Right ventricle myocardium inferior (tissue), 1 donor: ENCODE data around the gene MAMDC4. TPM values are rescaled to one million over a fixed set of nuclear protein-coding genes. Genes with fewer than 3 reads are reported as not detected.
"Not testable (repeated sequence)": the region's sequence is repeated elsewhere in the genome, so short reads cannot be mapped to it uniquely, and the experiment has no call there.

Experiments used
- ATAC-seq: fragments of 200-7000 bp; cut with Tn5 transposase; one replicate; pipeline ENCODE4 v1.9.1; 2020; ENCODE audit warnings: mild to moderate bottlenecking, moderate library complexity
- DNase-seq: peaks from one replicate; pipeline ENCODE4 v3.0.0; 2021; ENCODE audit errors: missing footprints
- intact Hi-C: fragments of 100-400 bp; cut with DNase I; formaldehyde crosslinking; loops from one replicate; pipeline ENCODE4 v1.11.0; 2022
- long read RNA-seq: library from polyadenylated mRNA; unstranded; transcript quantifications from one replicate; pipeline ENCODE4 v2.0.0, GENCODE V29; 2021
- total RNA-seq: library from RNA; stranded (reverse); fragmentation: NEBNext Ultra II Directional; extraction: Animal tissue kit (Norgen Biotek cat#: 25700); gene quantifications from one replicate; pipeline ENCODE4 v1.2.1, GENCODE V29; 2021
- donor health status: DM: no; HTN: yes; CAD: no; lungs with severe emphysema.

MAMDC4 gene
- total RNA-seq: 12.8 TPM
- long read RNA-seq, partial matches to known transcripts: 4 of 11 reads
- long read RNA-seq, other reads (novel, unspliced or antisense): 7 of 11 reads

GRCh38 chr9:136851941-136852663, at the start of gene MAMDC4:
TSS of gene MAMDC4 (plus strand) at chr9:136852346. CDS start at chr9:136852417, 71 bp downstream.
- intact Hi-C loops: no loop called here
- DNase-seq: no peak
- ATAC-seq: no peak

DNA sequence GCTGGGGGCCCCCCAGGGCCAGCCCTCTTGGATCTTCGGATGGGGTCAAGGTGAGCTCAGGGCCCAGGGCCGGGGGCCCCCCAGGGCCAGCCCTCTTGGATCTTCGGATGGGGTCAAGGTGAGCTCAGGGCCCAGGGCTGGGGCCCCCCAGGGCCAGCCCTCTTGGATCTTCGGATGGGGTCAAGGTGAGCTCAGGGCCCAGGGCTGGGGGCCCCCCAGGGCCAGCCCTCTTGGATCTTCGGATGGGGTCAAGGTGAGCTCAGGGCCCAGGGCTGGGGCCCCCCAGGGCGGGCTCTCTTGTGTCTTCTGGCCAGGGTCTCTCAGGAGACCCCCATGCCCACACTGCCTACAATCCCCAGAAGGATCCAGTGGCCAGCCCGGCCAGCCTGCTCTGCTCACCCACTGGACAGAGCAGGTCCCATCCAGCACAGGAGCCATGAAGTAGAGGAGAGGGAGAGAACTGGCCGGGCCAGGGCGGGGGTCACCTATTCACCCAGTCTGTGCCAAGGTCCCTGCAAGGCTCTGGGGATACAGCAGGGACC, 49.1 kb upstream of the MAMDC4 start:
- intact Hi-C loops, DNase-seq, ATAC-seq: not testable (repeated sequence)

DNA sequence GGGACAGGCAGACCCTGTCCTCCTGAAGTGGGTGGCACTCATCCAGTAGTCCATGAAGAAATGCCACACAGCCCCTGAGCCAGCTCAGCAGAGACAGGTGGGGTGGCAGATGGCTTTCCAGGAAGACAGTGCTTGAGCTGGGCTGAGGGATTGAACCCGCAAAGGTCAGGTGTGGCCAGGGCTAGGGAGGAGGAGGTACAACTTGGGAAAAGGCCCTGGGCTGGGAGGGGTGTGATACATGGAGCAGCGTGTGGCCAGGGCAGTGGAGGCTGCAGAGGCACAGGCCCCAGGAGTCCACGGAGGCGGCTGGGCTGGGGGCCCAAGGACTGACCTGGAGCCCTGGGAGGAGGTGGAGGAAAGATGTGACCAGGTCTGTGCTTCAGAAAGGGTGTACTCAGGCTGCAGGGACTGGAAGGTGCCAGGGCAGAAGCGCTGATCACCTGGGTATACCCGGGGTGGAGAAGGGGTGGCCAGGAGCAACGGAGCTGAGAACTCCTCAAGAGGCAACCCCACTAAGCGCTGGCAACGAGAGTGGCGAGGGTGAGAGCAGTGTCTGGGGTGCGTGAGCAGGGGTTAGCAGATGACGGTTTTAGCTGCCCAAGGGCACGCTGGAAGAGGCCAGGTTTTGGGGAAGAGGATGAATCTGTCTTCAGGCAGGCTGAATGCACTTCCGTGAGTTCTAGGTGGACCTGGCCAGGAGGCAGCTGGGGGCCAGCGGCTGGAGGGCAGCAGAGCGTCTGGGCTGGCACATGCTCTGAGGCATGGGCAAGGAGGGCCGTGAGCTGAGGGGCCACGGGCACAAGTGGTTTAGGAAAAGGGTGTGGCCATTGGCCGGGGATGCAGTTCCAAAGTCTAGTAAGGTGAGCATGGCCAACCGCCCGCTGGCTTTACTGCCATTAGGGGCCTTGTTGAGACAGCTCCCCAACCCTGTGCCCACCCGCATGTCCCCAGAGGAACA, 48.3 kb upstream of the MAMDC4 start:
- ATAC-seq (no peak), DNase-seq (no peak)
- intact Hi-C loops: no loop called here

DNA sequence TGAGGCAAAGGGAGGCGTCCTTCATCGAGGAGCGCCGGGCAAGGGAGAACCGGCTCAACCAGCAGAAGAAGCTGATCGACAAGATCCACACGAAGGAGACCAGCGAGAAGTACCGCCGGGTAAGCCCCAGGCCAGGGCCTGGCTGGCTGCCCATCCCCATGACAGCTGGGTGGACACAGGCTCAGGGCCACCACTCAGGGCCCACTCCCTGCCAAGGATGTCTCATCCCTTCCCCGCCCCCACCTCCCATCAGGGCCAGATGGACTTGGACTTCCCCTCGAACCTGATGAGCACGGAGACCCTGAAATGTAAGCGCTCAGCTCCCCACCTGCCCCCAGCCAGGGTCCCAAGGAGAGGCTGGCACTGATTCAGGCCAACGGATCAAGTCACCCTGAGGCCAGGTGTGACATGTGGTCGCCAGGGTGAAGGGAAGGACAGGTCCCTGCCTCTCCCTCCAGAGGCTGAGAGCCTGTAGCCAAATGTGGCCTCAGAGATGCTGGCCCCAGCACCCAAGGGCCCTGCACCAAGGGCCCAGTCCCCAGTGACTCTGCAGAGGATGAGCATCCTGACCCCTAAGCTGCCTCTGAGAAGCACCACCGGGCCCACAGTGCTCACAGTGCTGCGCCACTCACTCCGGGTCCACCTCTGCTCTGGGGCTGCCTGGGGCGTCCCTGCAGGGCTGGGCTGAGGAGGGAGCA, 47.5 kb upstream of the MAMDC4 start:
- ATAC-seq (no peak), DNase-seq (no peak)
- intact Hi-C loops: loop anchor here (5.0 kb wide), 1 partner anchor 138 kb away; the partner anchor contains the start of gene FBXW5

DNA sequence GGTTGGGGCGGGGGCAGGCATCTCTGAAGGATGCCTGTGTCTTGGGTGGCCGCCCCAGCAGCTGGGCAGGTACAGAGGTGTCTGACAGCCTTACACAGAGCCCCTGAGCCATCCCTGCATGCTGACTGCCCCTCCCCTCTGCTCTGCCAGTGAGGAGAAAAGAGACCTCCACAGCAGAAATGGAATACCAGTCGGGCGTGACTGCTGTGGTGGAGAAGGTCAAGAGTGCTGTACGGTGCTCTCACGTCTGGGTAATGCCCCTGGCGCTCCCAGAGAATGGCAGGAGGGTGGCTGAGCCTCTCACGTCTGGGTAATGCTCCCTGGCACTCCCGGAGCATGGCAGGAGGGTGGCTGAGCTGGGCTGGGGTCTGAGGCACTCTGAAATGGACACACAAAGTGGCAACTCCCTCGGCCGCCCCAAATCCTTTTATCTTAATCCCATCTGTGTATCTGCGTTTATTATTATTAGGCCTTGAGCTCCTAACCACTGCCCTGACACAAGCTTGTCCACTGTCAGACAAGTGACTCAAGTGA, 46.9 kb upstream of the MAMDC4 start:
- ATAC-seq: no peak
- intact Hi-C loops: loop anchor here (5.0 kb wide), 1 partner anchor 137 kb away; the partner anchor contains the start of gene FBXW5
- DNase-seq: no peak

- ATAC-seq (no peak), DNase-seq (no peak)
- intact Hi-C loops: loop anchor here (5.0 kb wide), 1 partner anchor 136 kb away; the partner anchor contains the start of gene FBXW5
These were observed 46.1 kb upstream of the MAMDC4 start for GRCh38 chr9:136806067-136806466.

GRCh38 chr9:136806631-136807201, 45.4 kb upstream of the MAMDC4 start:
- intact Hi-C loops: loop anchor here (1.0 to 5.0 kb wide), 2 partner anchors 15 to 136 kb away; partner anchors contain the start of genes FBXW5 and TMEM141
- DNase-seq: no peak
- ATAC-seq: no peak

DNA sequence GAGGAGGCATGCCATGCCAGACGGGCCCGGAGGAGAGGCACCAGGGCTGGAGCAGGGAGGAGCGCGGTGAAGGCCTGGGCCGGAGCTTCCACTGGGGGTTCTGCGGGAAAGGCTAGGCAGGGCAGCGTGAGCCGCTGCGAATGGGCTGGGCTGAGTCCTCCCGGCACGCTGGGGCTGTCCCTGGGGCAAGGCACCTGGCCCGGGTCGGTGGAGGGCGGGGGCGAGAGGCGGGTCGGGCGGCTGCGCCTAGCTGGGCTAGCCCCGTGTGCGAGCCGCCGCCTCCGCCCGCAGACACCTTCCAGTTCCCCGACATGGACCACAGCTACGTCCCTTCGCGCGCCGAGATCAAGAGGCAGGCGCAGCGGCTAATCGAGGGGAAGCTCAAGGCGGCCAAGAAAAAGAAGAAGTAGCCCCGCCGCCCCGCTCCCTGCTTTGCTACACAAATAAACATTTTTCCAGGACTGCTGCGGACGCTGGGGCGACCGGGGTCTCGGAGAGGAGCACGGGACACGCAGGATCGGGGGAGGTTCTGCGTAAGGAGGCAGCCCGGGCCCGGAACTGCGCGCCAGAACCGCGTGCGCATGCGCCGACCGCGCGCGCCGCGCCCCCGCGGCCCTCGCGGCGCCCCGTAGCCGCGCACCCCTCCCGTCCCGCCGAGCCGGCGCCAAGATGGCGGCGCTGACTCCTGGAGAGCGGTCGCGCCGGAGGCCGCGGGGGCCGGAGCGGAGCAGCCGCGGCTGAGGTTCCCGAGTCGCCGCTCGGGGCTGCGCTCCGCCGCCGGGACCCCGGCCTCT, 44.7 kb upstream of the MAMDC4 start, which contains the start of gene RABL6:
Gene RABL6, plus strand, starts transcription at position 668 of the 794 bp plus-strand sequence. CDS start 249 bp downstream, outside the sequence.
- DNase-seq (peak; percentile 90), ATAC-seq (peak; percentile 92)
- intact Hi-C loops: loop anchor here (1.0 to 5.0 kb wide), 2 partner anchors 16 to 135 kb away; partner anchors contain the start of genes FBXW5 and TMEM141

DNA sequence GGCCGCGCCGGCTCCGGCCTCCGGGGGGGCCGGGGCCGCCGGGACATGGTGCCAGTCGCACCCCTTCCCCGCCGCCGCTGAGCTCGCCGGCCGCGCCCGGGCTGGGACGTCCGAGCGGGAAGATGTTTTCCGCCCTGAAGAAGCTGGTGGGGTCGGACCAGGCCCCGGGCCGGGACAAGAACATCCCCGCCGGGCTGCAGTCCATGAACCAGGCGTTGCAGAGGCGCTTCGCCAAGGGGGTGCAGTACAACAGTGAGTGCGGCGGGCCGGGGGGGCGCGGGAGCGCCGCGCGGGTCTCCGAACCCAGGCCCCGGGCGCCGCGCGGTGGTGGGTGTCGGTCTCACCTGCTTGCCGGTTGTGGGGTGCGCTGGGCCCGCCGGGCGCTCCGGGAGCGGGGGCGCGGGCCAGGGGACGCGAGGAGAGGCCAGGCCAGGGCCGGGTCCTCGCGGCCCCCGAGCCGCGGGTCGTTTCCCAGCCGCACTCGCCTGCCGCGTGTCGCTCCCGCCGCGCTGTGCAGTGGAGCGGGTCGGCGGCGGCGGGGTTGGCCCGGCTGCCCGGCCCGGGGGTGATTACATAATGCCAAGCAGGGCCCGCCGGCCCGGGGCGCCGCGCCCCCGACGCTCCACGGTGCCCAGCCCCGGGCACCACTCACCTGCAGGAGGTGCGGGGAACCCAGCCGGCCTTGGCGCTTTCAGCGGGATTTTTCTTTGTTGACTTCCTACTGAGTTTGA, 43.9 kb upstream of the MAMDC4 start:
- ATAC-seq (peak; percentile 10), DNase-seq (no peak)
- intact Hi-C loops: loop anchor here (5.0 kb wide), 1 partner anchor 134 kb away; the partner anchor contains the start of gene FBXW5

- DNase-seq: no peak
- intact Hi-C loops: loop anchor here (5.0 kb wide), 1 partner anchor 134 kb away; the partner anchor contains the start of gene FBXW5
- no peak for ATAC-seq
These were observed 43.4 kb upstream of the MAMDC4 start for GRCh38 chr9:136808806-136809158.

- ATAC-seq (no peak), DNase-seq (peak; percentile 6)
- intact Hi-C loops: no loop called here
These were observed 37.3 kb upstream of the MAMDC4 start for GRCh38 chr9:136814725-136815421.

DNA sequence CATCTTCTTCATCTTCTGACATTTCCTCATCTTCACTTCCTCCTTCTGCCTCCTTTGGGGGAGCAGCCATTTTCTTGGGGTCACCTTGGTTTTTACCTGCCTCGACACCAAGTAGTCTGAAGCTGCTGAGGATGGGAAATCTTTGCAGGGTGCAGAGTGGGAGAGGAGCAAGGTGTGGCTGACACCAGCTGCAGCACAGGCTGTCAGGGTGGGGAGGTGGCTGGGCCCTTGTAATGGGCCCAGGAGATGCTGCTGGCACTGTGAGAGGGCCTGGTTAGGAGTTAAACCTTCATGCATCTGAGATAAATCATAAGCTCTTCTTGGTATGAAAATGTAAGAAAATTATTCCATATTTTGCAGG, 36.7 kb upstream of the MAMDC4 start:
- DNase-seq (peak; percentile 47), ATAC-seq (no peak)
- intact Hi-C loops: no loop called here

DNA sequence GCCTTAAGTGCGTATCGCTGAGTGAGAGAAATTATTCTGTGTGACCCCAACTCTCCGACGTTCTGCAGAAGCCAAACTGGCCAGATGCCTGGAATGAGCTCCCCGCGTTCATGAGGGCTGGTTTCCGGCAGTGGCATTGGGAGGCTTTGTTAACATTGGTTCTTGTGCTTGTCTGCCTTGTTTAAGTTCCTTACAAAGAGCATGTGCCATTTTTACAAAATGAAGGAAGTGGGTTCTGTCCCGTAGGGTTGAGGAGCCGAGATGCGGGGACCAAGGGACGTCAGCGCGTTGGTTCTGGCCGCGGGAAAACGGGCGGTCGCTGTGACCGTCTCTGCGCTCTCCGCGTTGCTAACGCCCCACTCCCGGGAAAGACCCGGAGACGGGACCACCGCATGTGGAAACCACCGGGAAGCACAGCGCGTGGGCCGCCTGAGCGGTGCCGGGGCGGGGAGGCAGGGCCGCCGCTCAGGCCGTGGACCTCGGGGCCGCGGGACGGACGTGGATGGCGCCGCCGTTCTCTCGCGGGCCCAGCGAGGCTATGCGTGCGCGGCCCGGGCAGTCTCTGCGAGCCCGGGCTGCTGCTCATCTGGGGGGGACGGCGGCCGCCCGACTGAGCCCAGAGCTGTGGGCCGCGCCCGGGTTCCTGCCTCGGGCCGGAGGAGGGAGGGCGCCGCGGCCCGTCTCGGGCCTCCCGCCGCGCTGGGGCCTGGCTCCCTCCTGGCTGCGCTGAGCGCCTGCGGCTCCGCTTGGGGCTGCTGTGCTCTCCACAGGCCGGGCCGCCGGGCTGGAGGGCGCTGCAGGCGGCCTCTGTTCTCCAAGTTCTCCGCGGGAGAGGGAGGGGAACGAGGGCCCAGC, 30.9 kb upstream of the MAMDC4 start:
- intact Hi-C loops: no loop called here
- ATAC-seq (peak; percentile 72), DNase-seq (peak; percentile 68)

DNA sequence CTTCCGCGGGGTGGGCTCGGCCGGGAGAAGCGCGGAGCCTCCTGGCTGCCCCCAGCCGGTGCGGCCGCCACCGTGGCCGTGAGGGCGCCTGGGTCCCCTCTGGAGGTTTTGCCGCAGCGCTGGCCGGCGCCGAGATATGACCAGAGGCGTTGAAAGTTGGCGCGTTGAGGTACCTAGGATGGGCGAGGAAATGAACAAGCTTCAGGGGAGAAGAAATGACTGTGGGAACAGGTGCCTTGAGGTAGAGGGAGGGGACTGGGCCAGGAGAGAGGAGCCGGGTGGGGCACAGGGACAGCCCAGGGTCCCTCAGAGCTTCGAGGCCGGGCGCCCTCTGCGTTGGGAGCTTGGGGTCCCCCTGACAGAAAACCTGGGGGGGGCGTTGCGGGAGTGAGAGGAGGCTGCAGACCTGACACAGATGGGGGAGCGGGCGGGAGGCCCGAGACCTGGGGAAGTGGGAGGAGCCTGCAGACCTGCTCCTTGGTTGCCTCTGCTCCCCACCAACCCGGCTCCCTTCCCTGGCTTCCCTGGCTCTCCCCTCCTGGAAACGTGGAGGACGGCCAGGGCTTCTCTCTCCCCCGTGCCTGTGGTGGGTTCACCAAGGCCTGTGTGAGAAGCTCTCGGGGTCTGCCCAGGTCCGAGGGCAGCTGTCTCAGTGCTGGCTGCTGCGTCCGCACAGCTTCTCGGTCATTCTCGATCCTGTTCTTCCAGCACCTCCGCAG, 30.2 kb upstream of the MAMDC4 start:
- ATAC-seq (no peak), DNase-seq (peak; percentile 11)
- intact Hi-C loops: no loop called here
